Astrocyte of the spinal cord (primary cell): Measurements from ENCODE around the gene TJP2.

Experiments used
- DNase-seq: peaks from one replicate; pipeline ENCODE4 v3.0.0; 2011; ENCODE audit warnings: low read depth, low spot score
- H3K4me3 ChIP-seq: 2 replicates; pipeline ENCODE4 v1.5.1; 2011; ENCODE audit warnings: low read depth, mild to moderate bottlenecking, low read length, moderate library complexity
- in situ Hi-C: cut with HindIII; loops from 2 replicates; pipeline ENCODE4 v1.10.0; 2017; ENCODE audit warnings: low sequenced_read_pairs
- TF ChIP-seq, protein P1 (sequence below): IDR thresholded peaks from 2 replicates; pipeline ENCODE4 v1.5.1; 2012; ENCODE audit warnings: low read depth, mild to moderate bottlenecking, low read length, inconsistent platforms

The TJP2 gene

GRCh38 chr9:69178583-69179011, 4.5 kb downstream of the TJP2 start:
- TF ChIP-seq, protein P1, sequence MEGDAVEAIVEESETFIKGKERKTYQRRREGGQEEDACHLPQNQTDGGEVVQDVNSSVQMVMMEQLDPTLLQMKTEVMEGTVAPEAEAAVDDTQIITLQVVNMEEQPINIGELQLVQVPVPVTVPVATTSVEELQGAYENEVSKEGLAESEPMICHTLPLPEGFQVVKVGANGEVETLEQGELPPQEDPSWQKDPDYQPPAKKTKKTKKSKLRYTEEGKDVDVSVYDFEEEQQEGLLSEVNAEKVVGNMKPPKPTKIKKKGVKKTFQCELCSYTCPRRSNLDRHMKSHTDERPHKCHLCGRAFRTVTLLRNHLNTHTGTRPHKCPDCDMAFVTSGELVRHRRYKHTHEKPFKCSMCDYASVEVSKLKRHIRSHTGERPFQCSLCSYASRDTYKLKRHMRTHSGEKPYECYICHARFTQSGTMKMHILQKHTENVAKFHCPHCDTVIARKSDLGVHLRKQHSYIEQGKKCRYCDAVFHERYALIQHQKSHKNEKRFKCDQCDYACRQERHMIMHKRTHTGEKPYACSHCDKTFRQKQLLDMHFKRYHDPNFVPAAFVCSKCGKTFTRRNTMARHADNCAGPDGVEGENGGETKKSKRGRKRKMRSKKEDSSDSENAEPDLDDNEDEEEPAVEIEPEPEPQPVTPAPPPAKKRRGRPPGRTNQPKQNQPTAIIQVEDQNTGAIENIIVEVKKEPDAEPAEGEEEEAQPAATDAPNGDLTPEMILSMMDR: no peak
- peak; percentile 39 for DNase-seq
- in situ Hi-C loops: no loop called here
- H3K4me3 ChIP-seq: no peak overlapping the region

- in situ Hi-C loops: no loop called here
Measured at GRCh38 chr9:69179037-69179436, 5.0 kb downstream of the TJP2 start.

DNA sequence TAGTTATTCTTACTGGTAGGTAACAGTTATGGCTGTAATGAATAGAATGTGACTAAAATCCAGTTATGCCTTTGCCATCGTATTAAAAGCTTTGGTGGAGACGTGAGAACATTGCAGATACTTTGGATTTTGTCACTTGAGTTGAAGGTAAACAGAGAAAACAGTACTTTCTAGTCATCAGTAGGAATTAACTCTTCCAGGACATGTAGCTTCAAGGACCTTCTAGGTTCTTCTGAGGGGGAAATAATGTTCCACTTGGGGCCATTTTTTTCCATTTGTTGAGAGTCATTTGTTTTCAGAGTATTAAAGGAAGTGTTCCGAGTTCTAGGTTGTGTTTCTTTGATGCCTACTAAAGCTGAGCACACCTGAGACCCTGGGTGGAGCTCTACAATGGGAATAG, 6.1 kb downstream of the TJP2 start:
- in situ Hi-C loops: no loop called here
- no peak overlapping the region for H3K4me3 ChIP-seq
- no peak for DNase-seq
- TF ChIP-seq, protein P1: no peak

More at GRCh38 chr9:69179037-69179436, 5.0 kb downstream of the TJP2 start:
- no peak for DNase-seq
- no peak overlapping the region for H3K4me3 ChIP-seq
- TF ChIP-seq, protein P1: no peak

GRCh38 chr9:69180670-69181069, 6.6 kb downstream of the TJP2 start:
- TF ChIP-seq, protein P1: no peak
- in situ Hi-C loops: no loop called here
- H3K4me3 ChIP-seq: no peak overlapping the region
- peak; percentile 96 for DNase-seq

DNA sequence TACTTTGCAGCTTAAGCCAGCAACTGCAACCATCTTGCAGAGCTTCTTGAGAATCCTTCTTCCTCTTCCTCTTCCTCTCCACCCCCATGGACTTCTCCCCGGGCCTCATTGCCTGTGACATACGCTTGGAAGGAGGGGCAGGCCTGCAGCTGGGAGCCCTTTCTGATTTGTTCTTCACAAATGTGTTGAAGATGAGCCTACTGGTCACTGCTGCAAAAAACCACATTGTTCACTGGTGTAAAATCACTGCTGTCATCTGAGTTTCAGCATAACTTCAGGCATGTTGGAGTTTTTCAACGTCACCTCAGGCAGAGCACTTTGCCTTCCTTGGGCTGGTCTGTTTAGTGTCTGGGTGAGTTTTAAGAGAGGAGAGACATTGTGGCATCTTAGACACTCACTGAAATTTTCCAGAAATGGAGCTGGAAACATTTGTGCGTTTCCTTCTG, 7.9 kb downstream of the TJP2 start:
- no peak for DNase-seq
- in situ Hi-C loops: no loop called here
- H3K4me3 ChIP-seq: no peak overlapping the region
- TF ChIP-seq, protein P1: no peak

GRCh38 chr9:69184266-69184665, 10.2 kb downstream of the TJP2 start:
- TF ChIP-seq, protein P1: no peak
- DNase-seq: no peak
- H3K4me3 ChIP-seq: no peak overlapping the region
- in situ Hi-C loops: no loop called here
